Endodermal cell (in vitro differentiated cells): ENCODE data around the gene PTPRK. TPM values are rescaled to one million over a fixed set of nuclear protein-coding genes. Genes with fewer than 3 reads are reported as not detected.
A peak's percentile ranks its signal among the peaks of the same experiment; 100 is the strongest.

Experiments used
- DNase-seq: peaks from one replicate; pipeline ENCODE4 v3.0.0-alpha.2; 2017
- H3K27ac ChIP-seq: 2 replicates; pipeline ENCODE4 v1.5.1; 2013; ENCODE audit warnings: mild to moderate bottlenecking, low read depth, low read length, moderate library complexity
- H3K27me3 ChIP-seq: 2 replicates; pipeline ENCODE4 v1.6.1; 2013; ENCODE audit warnings: mild to moderate bottlenecking, low read length, moderate library complexity; ENCODE audit not compliant: insufficient read depth, control insufficient read depth, poor library complexity, severe bottlenecking
- H3K36me3 ChIP-seq: 2 replicates; pipeline ENCODE4 v1.7.0; 2013; ENCODE audit warnings: mild to moderate bottlenecking, low read length, moderate library complexity; ENCODE audit not compliant: control insufficient read depth, insufficient read depth
- H3K4me1 ChIP-seq: one replicate; pipeline ENCODE4 v1.7.0; 2013; ENCODE audit warnings: low read length; ENCODE audit not compliant: control insufficient read depth, insufficient read depth
- H3K4me3 ChIP-seq: 2 replicates; pipeline ENCODE4 v1.5.1; 2013; ENCODE audit warnings: mild to moderate bottlenecking, low read length, moderate library complexity
- H3K9ac ChIP-seq: 2 replicates; pipeline ENCODE4 v1.6.1; 2013; ENCODE audit warnings: mild to moderate bottlenecking, low read length, moderate library complexity; ENCODE audit not compliant: poor library complexity, severe bottlenecking; ENCODE audit errors: extremely low read depth
- H3K9me3 ChIP-seq: 2 replicates; pipeline ENCODE4 v1.6.1; 2013; ENCODE audit warnings: mild to moderate bottlenecking, low read length, moderate library complexity; ENCODE audit not compliant: control insufficient read depth
- H3K27ac Mint-ChIP-seq: 2 replicates; pipeline ENCODE4 v1.8.0; 2020; ENCODE audit warnings: mixed read lengths
- H3K27me3 Mint-ChIP-seq: 2 replicates; pipeline ENCODE4 v1.8.0; 2021; ENCODE audit warnings: mild to moderate bottlenecking, mixed read lengths; ENCODE audit not compliant: insufficient read depth
- H3K36me3 Mint-ChIP-seq: 2 replicates; pipeline ENCODE4 v1.8.0; 2020; ENCODE audit warnings: low read depth, mixed read lengths
- H3K4me1 Mint-ChIP-seq: 2 replicates; pipeline ENCODE4 v1.8.0; 2020; ENCODE audit warnings: mixed read lengths
- H3K4me3 Mint-ChIP-seq: 2 replicates; pipeline ENCODE4 v1.8.0; 2020; ENCODE audit warnings: mild to moderate bottlenecking, moderate library complexity, mixed read lengths
- H3K9me3 Mint-ChIP-seq: 2 replicates; pipeline ENCODE4 v1.8.0; 2020; ENCODE audit warnings: mild to moderate bottlenecking, mixed read lengths
- CTCF ChIP-seq: fragments of 200-600 bp; sonication (generic); conservative IDR thresholded peaks from 2 replicates; pipeline ENCODE4 v1.5.0; 2021; ENCODE audit warnings: antibody characterized with exemption, mild to moderate bottlenecking
- WGBS, 2 experiments: methylation state at CpG; one replicate each; pipeline versions ENCODE4 v1.1.5 to v1.1.7; 2013; ENCODE audit warnings: missing lambda C conversion rate in 2 of 2, mixed read lengths in 1 of 2; ENCODE audit not compliant: insufficient coverage in 1 of 2, insufficient read length in 1 of 2; 5-methylcytosine and 5-hydroxymethylcytosine counted together
- total RNA-seq, 2 donors: library from RNA; stranded (reverse); fragmentation: NEBNext Ultra II Directional in 1 of 2; extraction: Animal tissue kit (Norgen Biotek cat#: 25700) in 1 of 2; gene quantifications; 2 replicates in 1 of 2; 3 replicates in 1 of 2; pipeline ENCODE4 v1.2.1, GENCODE V29; 2021

The PTPRK gene
- total RNA-seq, 2 donors from 2014 or later = 46.4 to 57.6 TPM

GRCh38 chr6:128141932-128142331 is 378.5 kb downstream of the PTPRK start:
- Histone ChIP-seq H3K9ac (no peak overlapping the region), H3K36me3 (no peaks in the 10 kb centered on the region), H3K4me3 (no peak overlapping the region), H3K27me3 (no peaks in the 10 kb centered on the region), H3K27ac (no peak overlapping the region), H3K9me3 (no peaks in the 10 kb centered on the region), H3K4me1 (no peaks in the 10 kb centered on the region)
- Mint-ChIP-seq H3K36me3 (no peaks in the 10 kb centered on the region), H3K9me3 (no peaks in the 10 kb centered on the region), H3K4me3 (no peak overlapping the region), H3K27ac (no peak overlapping the region), H3K4me1 (peaks cover 21% of the 10 kb centered on the region), H3K27me3 (no peaks in the 10 kb centered on the region)
- DNase-seq = no peak
- TF ChIP-seq CTCF = no peak

GRCh38 chr6:128139519-128139918 is 380.9 kb downstream of the PTPRK start:
- no peaks in the 10 kb centered on the region for H3K9me3 ChIP-seq
- H3K27me3 ChIP-seq = no peaks in the 10 kb centered on the region
- H3K27me3 Mint-ChIP-seq = no peaks in the 10 kb centered on the region
- no peak overlapping the region for H3K4me3 Mint-ChIP-seq
- no peak overlapping the region for H3K4me3 ChIP-seq
- no peaks in the 10 kb centered on the region for H3K9me3 Mint-ChIP-seq
- H3K36me3 Mint-ChIP-seq = no peaks in the 10 kb centered on the region
- 87 to 100% methylated on average over 1 of the region's 1 CpG for WGBS, 2 experiments
- no peak overlapping the region for H3K9ac ChIP-seq
- no peaks in the 10 kb centered on the region for H3K4me1 ChIP-seq
- H3K36me3 ChIP-seq = no peaks in the 10 kb centered on the region
- peak overlapping the region; percentile 19 for H3K27ac Mint-ChIP-seq
- DNase-seq = no peak
- peaks cover 17% of the 10 kb centered on the region for H3K4me1 Mint-ChIP-seq
- H3K27ac ChIP-seq = no peak overlapping the region
- no peak for TF ChIP-seq CTCF

- no peaks in the 10 kb centered on the region for H3K4me1 ChIP-seq
- no peaks in the 10 kb centered on the region for H3K27me3 ChIP-seq
- no peak overlapping the region for H3K27ac ChIP-seq
These were observed 381.7 kb downstream of the PTPRK start for GRCh38 chr6:128138694-128139093.

More at GRCh38 chr6:128138694-128139093, 381.7 kb downstream of the PTPRK start:
- Mint-ChIP-seq H3K4me1 (peaks cover 10% of the 10 kb centered on the region), H3K27me3 (no peaks in the 10 kb centered on the region), H3K9me3 (no peaks in the 10 kb centered on the region), H3K4me3 (no peak overlapping the region), H3K27ac (peak overlapping the region; percentile 0), H3K36me3 (no peaks in the 10 kb centered on the region)
- no peak overlapping the region for H3K9ac ChIP-seq
- WGBS, 2 experiments = 91 to 100% methylated on average over 1 of the region's 1 CpG
- H3K36me3 ChIP-seq = no peaks in the 10 kb centered on the region
- no peak for DNase-seq
- H3K9me3 ChIP-seq = no peaks in the 10 kb centered on the region
- H3K4me3 ChIP-seq = no peak overlapping the region
- TF ChIP-seq CTCF = no peak
